Peyer's patch (tissue), 4 donors: Measurements from ENCODE around the gene MERTK. TPM values are rescaled to one million over a fixed set of nuclear protein-coding genes. Genes with fewer than 3 reads are reported as not detected.
"Not testable (repeated sequence)": the region's sequence is repeated elsewhere in the genome, so short reads cannot be mapped to it uniquely, and the experiment has no call there.

ENCODE experiments used
- DNase-seq, 3 donors: peaks; one replicate each; pipeline ENCODE4 v3.0.0-alpha.2; 2017 to 2019
- H3K27ac ChIP-seq, 4 donors: fragments of 200-600 bp; sonication (generic); one replicate each; pipeline ENCODE4 v1.5.1; 2016 to 2019
- H3K27me3 ChIP-seq, 2 donors: fragments of 200-600 bp; sonication (generic); one replicate each; pipeline ENCODE4 v1.5.1; 2019
- H3K36me3 ChIP-seq, 3 donors: fragments of 200-600 bp; sonication (generic); one replicate each; pipeline ENCODE4 v1.5.1; 2016 to 2019
- H3K4me1 ChIP-seq, 4 donors: fragments of 200-600 bp; sonication (generic); one replicate each; pipeline ENCODE4 v1.5.1; 2016 to 2019
- H3K4me3 ChIP-seq, 4 donors: fragments of 200-600 bp; sonication (generic); 1 replicate in 3 of 4; 2 replicates in 1 of 4; pipeline ENCODE4 v1.5.1; 2016 to 2019; ENCODE audit warnings: mild to moderate bottlenecking in 1 of 4
- H3K9me3 ChIP-seq, 4 donors: fragments of 200-600 bp; sonication (generic); one replicate each; pipeline ENCODE4 v1.5.1; 2016 to 2019; ENCODE audit warnings: mild to moderate bottlenecking in 1 of 4
- CTCF ChIP-seq, 6 experiments: fragments of 450-650 bp in 4 of 6; fragments of 200-600 bp in 2 of 6; sonication (generic) in 1 of 6; IDR thresholded peaks; one replicate each; pipeline ENCODE4 v1.5.1; 2017 to 2019; ENCODE audit warnings: antibody characterized with exemption in 6 of 6, mild to moderate bottlenecking in 3 of 6, moderate library complexity in 1 of 6
- POLR2A ChIP-seq, 2 donors: fragments of 450-650 bp; IDR thresholded peaks; one replicate each; pipeline ENCODE4 v1.5.1; 2017; ENCODE audit warnings: antibody characterized with exemption in 2 of 2, mild to moderate bottlenecking in 2 of 2, moderate library complexity in 2 of 2
- total RNA-seq, 4 donors: library from RNA; depleted of rRNA; stranded (reverse); fragments of >200 nt; gene quantifications; one replicate each; pipeline ENCODE4 v1.1.0, GENCODE V29; 2016

Gene MERTK
- total RNA-seq, 4 donors from 2014 or later = 8.6 to 56.9 (median 18.5) TPM

- H3K4me1 ChIP-seq = peaks cover 0 to 31% (median 11%) of the 10 kb centered on the region in 4 donors
- peak overlapping the region in 2 of 4 donors; percentile 3 to 31 for H3K27ac ChIP-seq
- DNase-seq = peak in 1 of 3 donors; percentile 61
- H3K36me3 ChIP-seq = no peaks in the 10 kb centered on the region
- peak overlapping the region in 1 of 4 donors; percentile 89 for H3K4me3 ChIP-seq
- TF ChIP-seq POLR2A (IDR thresholded peaks at IDR 0.05) (no peak), CTCF (IDR thresholded peaks at IDR 0.05) (peak in 3 of 6 experiments; percentile 8 to 46 (median 32))
- H3K27me3 ChIP-seq = no peaks in the 10 kb centered on the region
- H3K9me3 ChIP-seq = no peaks in the 10 kb centered on the region
Measured at GRCh38 chr2:111900859-111901258, 2.5 kb downstream of the MERTK start.

- H3K27me3 ChIP-seq = no peaks in the 10 kb centered on the region
- H3K9me3 ChIP-seq = no peaks in the 10 kb centered on the region
- no peak for TF ChIP-seq CTCF (IDR thresholded peaks at IDR 0.05)
- TF ChIP-seq POLR2A (IDR thresholded peaks at IDR 0.05) = no peak
- no peaks in the 10 kb centered on the region for H3K36me3 ChIP-seq
- DNase-seq = no peak
- no peak overlapping the region for H3K4me3 ChIP-seq
- no peak overlapping the region for H3K27ac ChIP-seq
- H3K4me1 ChIP-seq = peaks cover 0 to 38% (median 8%) of the 10 kb centered on the region in 4 donors
Measured at GRCh38 chr2:111903516-111903915, 5.1 kb downstream of the MERTK start.

- no peak overlapping the region for H3K27ac ChIP-seq
- TF ChIP-seq POLR2A (IDR thresholded peaks at IDR 0.05) (no peak), CTCF (IDR thresholded peaks at IDR 0.05) (no peak)
- no peak overlapping the region for H3K4me3 ChIP-seq
- H3K36me3 ChIP-seq = no peaks in the 10 kb centered on the region
- DNase-seq = no peak
- H3K4me1 ChIP-seq = peaks cover 0 to 38% (median 5%) of the 10 kb centered on the region in 4 donors
- H3K27me3 ChIP-seq = no peaks in the 10 kb centered on the region
- no peaks in the 10 kb centered on the region for H3K9me3 ChIP-seq
Measured at GRCh38 chr2:111903930-111904439, 5.6 kb downstream of the MERTK start.

- H3K27ac ChIP-seq = no peak overlapping the region
- TF ChIP-seq POLR2A (IDR thresholded peaks at IDR 0.05) (no peak), CTCF (IDR thresholded peaks at IDR 0.05) (no peak)
- peaks cover 0 to 32% (median 3%) of the 10 kb centered on the region in 4 donors for H3K4me1 ChIP-seq
Measured at GRCh38 chr2:111904726-111905474, 6.5 kb downstream of the MERTK start.

GRCh38 chr2:111905475-111905869 lies 7.1 kb downstream of the MERTK start:
- peak overlapping the region in 3 of 4 donors; percentile 10 to 62 (median 37) for H3K27ac ChIP-seq
- peaks cover 0 to 28% (median 3%) of the 10 kb centered on the region in 4 donors for H3K4me1 ChIP-seq
- H3K4me3 ChIP-seq, H3K36me3 ChIP-seq, H3K27me3 ChIP-seq, H3K9me3 ChIP-seq, DNase-seq: not testable (repeated sequence)

More at GRCh38 chr2:111904726-111905474, 6.5 kb downstream of the MERTK start:
- Histone ChIP-seq H3K27me3 (no peaks in the 10 kb centered on the region), H3K9me3 (no peaks in the 10 kb centered on the region), H3K36me3 (no peaks in the 10 kb centered on the region), H3K4me3 (no peak overlapping the region)
- no peak for DNase-seq
